Vagina (tissue), 2 donors: ENCODE results near the gene CCM2. TPM values are rescaled to one million over a fixed set of nuclear protein-coding genes. Genes with fewer than 3 reads are reported as not detected.

Experiments used
- DNase-seq, 2 donors: peaks; one replicate each; pipeline ENCODE4 v3.0.0-alpha.2; 2017; ENCODE audit errors: extremely low spot score in 2 of 2
- H3K27ac ChIP-seq: fragments of 200-600 bp; sonication (generic); one replicate; pipeline ENCODE4 v1.5.1; 2019
- H3K27me3 ChIP-seq: fragments of 200-600 bp; sonication (generic); one replicate; pipeline ENCODE4 v1.5.1; 2019
- H3K36me3 ChIP-seq, 2 donors: fragments of 200-600 bp; sonication (generic); one replicate each; pipeline ENCODE4 v1.5.1; 2017 to 2019
- H3K4me1 ChIP-seq: fragments of 200-600 bp; sonication (generic); one replicate; pipeline ENCODE4 v1.5.1; 2019
- H3K4me3 ChIP-seq, 2 donors: fragments of 200-600 bp; sonication (generic); 1 replicate in 1 of 2; 2 replicates in 1 of 2; pipeline ENCODE4 v1.5.1; 2016 to 2019
- H3K9me3 ChIP-seq: fragments of 200-600 bp; sonication (generic); one replicate; pipeline ENCODE4 v1.5.1; 2019
- POLR2A ChIP-seq, 2 donors: fragments of 450-650 bp; IDR thresholded peaks; one replicate each; pipeline ENCODE4 v1.6.1; 2017; ENCODE audit warnings: antibody characterized with exemption in 2 of 2, mild to moderate bottlenecking in 2 of 2, moderate library complexity in 2 of 2
- POLR2AphosphoS5 ChIP-seq, 2 donors: sonication (generic); formaldehyde crosslinking; IDR thresholded peaks; one replicate each; pipeline ENCODE4 v1.9.0; 2017; ENCODE audit warnings: antibody characterized with exemption in 2 of 2, mild to moderate bottlenecking in 2 of 2, low read depth in 1 of 2; ENCODE audit not compliant: insufficient read depth in 1 of 2
- intact Hi-C: fragments of 100-400 bp; cut with DNase I; formaldehyde crosslinking; loops from one replicate; pipeline ENCODE4 v1.15.1; 2023
- total RNA-seq: library from RNA; depleted of rRNA; stranded (reverse); fragments of >200 nt; gene quantifications from one replicate; pipeline ENCODE4 v1.2.3, GENCODE V29; 2016
- TF ChIP-seq, protein P1 (sequence below), 3 experiments: fragments of 450-650 bp in 2 of 3; fragments of 200-600 bp in 1 of 3; sonication (generic) in 1 of 3; IDR thresholded peaks; one replicate each; pipeline ENCODE4 v1.5.1; 2017 to 2019; ENCODE audit warnings: antibody characterized with exemption in 3 of 3, mild to moderate bottlenecking in 2 of 3, moderate library complexity in 2 of 3

Gene CCM2
- total RNA-seq, 1 donor from 2014 or later: 44.2 TPM

DNA sequence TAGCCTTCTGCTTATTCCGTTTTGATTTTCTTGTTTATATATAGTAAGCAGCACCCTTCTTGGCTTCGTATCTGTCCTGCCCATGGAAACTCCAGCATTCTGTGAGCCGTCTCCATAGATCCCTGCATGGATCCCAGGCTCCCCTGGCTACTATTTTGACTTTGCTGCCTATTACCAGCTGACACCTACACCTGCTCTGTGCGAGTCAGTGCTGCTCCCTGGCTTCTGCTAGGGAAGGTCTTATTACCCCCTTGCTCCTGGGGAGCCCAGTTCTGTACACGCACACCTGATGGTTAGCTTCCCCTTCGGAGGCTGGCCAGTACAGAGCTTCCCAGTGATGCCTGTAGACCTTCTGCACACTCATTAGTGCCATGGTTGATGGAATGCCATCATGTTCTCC, 53.4 kb downstream of the CCM2 start:
- intact Hi-C loops: no loop called here
- Histone ChIP-seq H3K9me3 (no peaks in the 10 kb centered on the region), H3K27ac (no peak overlapping the region), H3K36me3 (no peaks in the 10 kb centered on the region), H3K27me3 (no peaks in the 10 kb centered on the region), H3K4me3 (no peak overlapping the region), H3K4me1 (no peaks in the 10 kb centered on the region)
- TF ChIP-seq, protein P1, sequence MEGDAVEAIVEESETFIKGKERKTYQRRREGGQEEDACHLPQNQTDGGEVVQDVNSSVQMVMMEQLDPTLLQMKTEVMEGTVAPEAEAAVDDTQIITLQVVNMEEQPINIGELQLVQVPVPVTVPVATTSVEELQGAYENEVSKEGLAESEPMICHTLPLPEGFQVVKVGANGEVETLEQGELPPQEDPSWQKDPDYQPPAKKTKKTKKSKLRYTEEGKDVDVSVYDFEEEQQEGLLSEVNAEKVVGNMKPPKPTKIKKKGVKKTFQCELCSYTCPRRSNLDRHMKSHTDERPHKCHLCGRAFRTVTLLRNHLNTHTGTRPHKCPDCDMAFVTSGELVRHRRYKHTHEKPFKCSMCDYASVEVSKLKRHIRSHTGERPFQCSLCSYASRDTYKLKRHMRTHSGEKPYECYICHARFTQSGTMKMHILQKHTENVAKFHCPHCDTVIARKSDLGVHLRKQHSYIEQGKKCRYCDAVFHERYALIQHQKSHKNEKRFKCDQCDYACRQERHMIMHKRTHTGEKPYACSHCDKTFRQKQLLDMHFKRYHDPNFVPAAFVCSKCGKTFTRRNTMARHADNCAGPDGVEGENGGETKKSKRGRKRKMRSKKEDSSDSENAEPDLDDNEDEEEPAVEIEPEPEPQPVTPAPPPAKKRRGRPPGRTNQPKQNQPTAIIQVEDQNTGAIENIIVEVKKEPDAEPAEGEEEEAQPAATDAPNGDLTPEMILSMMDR (IDR thresholded peaks at IDR 0.05): no peak
- TF ChIP-seq POLR2AphosphoS5 (IDR thresholded peaks at IDR 0.05; ENCODE audit: insufficient read depth in 1 of 2, low read depth in 1 of 2) (no peak), POLR2A (IDR thresholded peaks at IDR 0.05) (no peak)
- no peak for DNase-seq

DNA sequence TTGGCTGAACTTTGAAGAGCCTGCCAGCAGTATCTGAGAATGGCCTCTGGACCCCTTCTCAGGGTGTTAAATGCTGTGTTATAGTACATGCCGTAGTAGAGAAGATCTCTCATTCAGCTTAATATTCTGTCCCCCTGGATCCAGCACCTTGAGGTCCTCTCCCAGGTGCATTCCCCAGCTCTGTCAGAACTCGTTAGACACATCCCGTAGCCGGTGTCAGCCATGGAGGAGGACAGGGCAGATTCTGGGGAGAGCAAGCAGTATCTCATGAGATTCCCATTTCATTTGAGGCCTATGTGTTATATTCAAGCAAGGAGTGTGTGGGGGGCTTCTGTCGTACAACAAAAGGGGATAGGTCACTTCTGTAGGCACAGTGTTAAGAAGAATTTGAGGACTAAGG, 53.9 kb downstream of the CCM2 start:
- no peak overlapping the region for H3K27ac ChIP-seq
- H3K4me3 ChIP-seq: no peak overlapping the region
- intact Hi-C loops: no loop called here
- TF ChIP-seq POLR2AphosphoS5 (IDR thresholded peaks at IDR 0.05; ENCODE audit: insufficient read depth in 1 of 2, low read depth in 1 of 2): no peak
- TF ChIP-seq POLR2A (IDR thresholded peaks at IDR 0.05): no peak
- TF ChIP-seq, protein P1 (IDR thresholded peaks at IDR 0.05): no peak
- DNase-seq: no peak
- H3K4me1 ChIP-seq: no peaks in the 10 kb centered on the region
- H3K36me3 ChIP-seq: no peaks in the 10 kb centered on the region
- H3K27me3 ChIP-seq: no peaks in the 10 kb centered on the region
- no peaks in the 10 kb centered on the region for H3K9me3 ChIP-seq

DNA sequence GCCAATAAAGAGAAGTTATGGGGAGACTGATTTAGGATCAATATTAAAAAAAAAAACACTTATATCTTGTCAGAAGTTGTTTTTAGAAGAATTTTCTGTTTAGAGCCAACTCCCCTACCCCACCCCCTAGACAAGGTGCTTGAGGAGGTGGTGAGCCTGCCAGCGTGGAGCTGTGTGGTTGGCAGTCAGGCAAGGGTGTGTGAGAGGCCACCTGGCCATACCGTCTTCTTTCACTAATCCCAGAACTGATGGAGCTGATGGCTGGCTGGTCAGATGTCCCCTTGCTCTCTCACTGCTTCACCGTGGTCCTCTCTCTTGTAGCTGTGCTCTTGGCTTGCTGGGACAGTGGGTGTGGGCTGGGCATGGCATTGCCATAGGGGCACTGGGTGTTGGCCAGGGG, 54.4 kb downstream of the CCM2 start:
- no peaks in the 10 kb centered on the region for H3K4me1 ChIP-seq
- H3K36me3 ChIP-seq: no peaks in the 10 kb centered on the region
- H3K27me3 ChIP-seq: no peaks in the 10 kb centered on the region
- intact Hi-C loops: no loop called here
- no peak overlapping the region for H3K4me3 ChIP-seq
- no peaks in the 10 kb centered on the region for H3K9me3 ChIP-seq
- H3K27ac ChIP-seq: no peak overlapping the region
- no peak for DNase-seq
- TF ChIP-seq POLR2AphosphoS5 (IDR thresholded peaks at IDR 0.05; ENCODE audit: insufficient read depth in 1 of 2, low read depth in 1 of 2) (no peak), POLR2A (IDR thresholded peaks at IDR 0.05) (no peak)
- TF ChIP-seq, protein P1 (IDR thresholded peaks at IDR 0.05): no peak

DNA sequence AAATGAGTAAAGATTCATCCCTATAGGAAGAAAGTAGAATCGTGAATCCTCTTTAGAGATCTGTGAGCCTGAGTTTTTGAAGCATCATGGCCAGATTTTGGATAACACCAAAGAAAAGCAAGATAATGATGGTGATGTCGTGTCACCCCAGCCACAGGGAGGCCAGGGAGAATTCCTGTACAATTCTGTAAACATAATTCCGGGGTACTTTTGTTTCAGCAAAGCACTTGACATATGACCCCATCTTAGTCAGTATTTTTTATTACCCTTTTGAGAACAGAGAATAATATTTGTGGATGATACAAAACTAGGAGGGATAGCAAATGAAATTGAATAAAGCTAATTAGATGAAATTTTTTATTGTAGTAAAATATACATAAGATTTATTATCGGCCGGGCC, 55.0 kb downstream of the CCM2 start:
- Histone ChIP-seq H3K4me1 (no peaks in the 10 kb centered on the region), H3K4me3 (no peak overlapping the region), H3K9me3 (no peaks in the 10 kb centered on the region), H3K36me3 (no peaks in the 10 kb centered on the region), H3K27me3 (no peaks in the 10 kb centered on the region), H3K27ac (no peak overlapping the region)
- TF ChIP-seq, protein P1 (IDR thresholded peaks at IDR 0.05): no peak
- TF ChIP-seq POLR2AphosphoS5 (IDR thresholded peaks at IDR 0.05; ENCODE audit: insufficient read depth in 1 of 2, low read depth in 1 of 2): no peak
- TF ChIP-seq POLR2A (IDR thresholded peaks at IDR 0.05): no peak
- DNase-seq: no peak
- intact Hi-C loops: no loop called here

DNA sequence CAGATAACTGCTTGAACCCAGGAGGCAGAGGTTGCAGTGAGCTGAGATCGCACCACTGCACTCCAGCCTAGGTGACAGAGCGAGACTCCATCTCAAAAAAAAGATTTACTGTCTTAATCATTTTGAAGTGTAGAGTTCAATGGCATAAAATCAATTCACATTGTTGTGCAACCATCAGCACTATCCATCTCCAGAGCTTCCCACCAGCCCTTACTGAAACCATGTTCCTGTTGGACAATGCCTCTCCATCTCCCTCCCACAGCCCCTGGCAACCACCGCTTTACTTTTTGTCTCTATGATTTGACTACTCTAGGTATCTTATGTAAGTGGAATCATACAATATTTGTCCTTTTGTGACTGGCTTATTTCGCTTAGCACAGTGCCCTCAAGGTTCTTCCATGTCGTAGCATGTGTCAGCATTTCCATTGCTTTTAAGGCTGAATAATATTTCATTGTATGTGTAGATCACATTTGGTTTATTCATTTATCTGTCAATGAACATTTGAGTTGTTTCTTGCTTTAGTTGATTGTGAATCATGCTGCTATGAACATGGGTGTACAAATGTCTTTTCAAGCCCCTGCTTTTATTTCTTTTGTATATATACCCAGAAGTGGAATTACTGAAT, 55.7 kb downstream of the CCM2 start:
- intact Hi-C loops: no loop called here
- TF ChIP-seq, protein P1 (IDR thresholded peaks at IDR 0.05): no peak
- TF ChIP-seq POLR2A (IDR thresholded peaks at IDR 0.05) (no peak), POLR2AphosphoS5 (IDR thresholded peaks at IDR 0.05; ENCODE audit: insufficient read depth in 1 of 2, low read depth in 1 of 2) (no peak)
- Histone ChIP-seq H3K27ac (no peak overlapping the region), H3K9me3 (no peaks in the 10 kb centered on the region), H3K27me3 (no peaks in the 10 kb centered on the region), H3K4me3 (no peak overlapping the region), H3K36me3 (no peaks in the 10 kb centered on the region), H3K4me1 (no peaks in the 10 kb centered on the region)
- no peak for DNase-seq
